Testis (tissue), 3 donors: ENCODE data around the gene ANKRD16. TPM values are rescaled to one million over a fixed set of nuclear protein-coding genes. Genes with fewer than 3 reads are reported as not detected.

Experiments used
- DNase-seq: peaks from one replicate; pipeline ENCODE4 v3.0.0-alpha.2; 2019
- H3K27ac ChIP-seq, 2 donors: fragments of 200-600 bp; sonication (generic); one replicate each; pipeline ENCODE4 v1.5.1; 2019
- H3K27me3 ChIP-seq: fragments of 200-600 bp; sonication (generic); one replicate; pipeline ENCODE4 v1.5.1; 2019
- H3K36me3 ChIP-seq: fragments of 200-600 bp; sonication (generic); one replicate; pipeline ENCODE4 v1.5.1; 2017; ENCODE audit warnings: low read depth; ENCODE audit errors: missing control alignments
- H3K4me1 ChIP-seq: fragments of 200-600 bp; sonication (generic); one replicate; pipeline ENCODE4 v1.5.1; 2019
- H3K4me3 ChIP-seq, 2 donors: fragments of 200-600 bp; sonication (generic); one replicate each; pipeline ENCODE4 v1.5.1; 2017 to 2019
- H3K9me3 ChIP-seq: fragments of 200-600 bp; sonication (generic); one replicate; pipeline ENCODE4 v1.5.1; 2017
- POLR2A ChIP-seq: fragments of 450-650 bp; IDR thresholded peaks from one replicate; pipeline ENCODE4 v1.6.1; 2017; ENCODE audit warnings: antibody characterized with exemption, mild to moderate bottlenecking, moderate library complexity
- WGBS, 2 donors: methylation state at CpG; one replicate each; pipeline ENCODE4 v1.1.5; 2018; 5-methylcytosine and 5-hydroxymethylcytosine counted together
- intact Hi-C: fragments of 100-400 bp; cut with DNase I; formaldehyde crosslinking; loops from one replicate; pipeline ENCODE4 v1.15.1; 2023; ENCODE audit warnings: low total_unique reads
- polyA plus RNA-seq: library from polyadenylated mRNA; stranded (reverse); fragments of 350-450 nt; fragmentation: Illumina TruSeq; extraction: RNeasy Lipid Tissue Mini Kit (QIAGEN cat#74804); gene quantifications from one replicate; pipeline ENCODE4 v1.2.3, GENCODE V29; 2014; ENCODE audit warnings: low read depth, low replicate concordance; ENCODE audit not compliant: insufficient read depth
- total RNA-seq, 2 donors: library from RNA; depleted of rRNA; stranded (reverse); fragments of >200 nt; gene quantifications; one replicate each; pipeline ENCODE4 v1.2.3, GENCODE V29; 2016
- TF ChIP-seq, protein P1 (sequence below), 3 experiments: fragments of 450-650 bp in 2 of 3; fragments of 200-600 bp in 1 of 3; sonication (generic) in 1 of 3; IDR thresholded peaks; one replicate each; pipeline ENCODE4 v1.5.1; 2016 to 2019; ENCODE audit warnings: antibody characterized with exemption in 3 of 3, mild to moderate bottlenecking in 2 of 3, moderate library complexity in 1 of 3

Gene ANKRD16
- total and polyA plus RNA-seq, 3 donors from 2014 or later, result 14.2 to 32.1 (median 30.3) TPM

DNA sequence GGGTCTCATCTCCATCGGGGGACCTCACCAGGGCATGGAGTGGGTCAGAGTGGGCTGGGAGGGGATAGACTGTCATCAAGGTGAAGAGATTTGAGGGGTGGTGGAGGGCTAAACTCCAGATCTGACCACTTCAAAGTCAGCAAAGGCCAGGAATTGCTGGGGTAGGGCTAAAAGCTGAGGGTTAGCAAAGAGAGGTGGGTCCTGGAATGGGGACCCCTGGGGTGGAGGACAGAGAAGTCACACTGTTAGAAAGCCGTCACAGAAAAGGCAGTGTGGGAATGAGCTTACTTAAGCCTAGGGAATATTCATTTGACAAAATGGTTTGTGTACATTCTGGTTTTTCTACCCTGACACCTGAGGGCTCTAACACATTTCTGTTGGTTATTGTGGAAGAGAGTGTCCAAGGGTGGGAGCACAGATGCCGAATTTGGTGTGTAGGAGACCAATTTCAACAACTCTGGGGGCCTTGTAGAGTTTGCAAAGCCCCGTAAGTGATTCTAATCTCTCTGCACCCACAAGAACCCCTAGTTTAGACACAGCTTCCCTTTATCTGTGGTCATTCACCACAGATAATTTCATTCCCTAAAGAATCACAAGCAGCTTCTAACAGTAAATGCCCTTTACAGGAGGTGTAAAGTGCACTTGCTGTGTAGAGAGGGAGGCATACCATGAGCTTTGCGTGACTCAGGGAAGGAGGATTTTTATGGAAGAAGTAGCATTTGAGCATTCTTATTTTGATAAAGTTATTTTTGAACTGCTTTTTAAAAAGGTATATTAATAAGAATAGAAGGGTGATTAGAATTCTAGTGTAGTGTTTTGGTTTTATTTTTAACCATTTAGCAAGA, 6.7 kb upstream of the ANKRD16 start:
- intact Hi-C loops, result no loop called here
- Histone ChIP-seq H3K36me3 (no peaks in the 10 kb centered on the region), H3K4me1 (peaks cover 41% of the 10 kb centered on the region), H3K27ac (peak overlapping the region in 1 of 2 donors; percentile 72), H3K9me3 (no peaks in the 10 kb centered on the region), H3K27me3 (no peaks in the 10 kb centered on the region), H3K4me3 (no peak overlapping the region)
- DNase-seq, result no peak
- TF ChIP-seq, protein P1, sequence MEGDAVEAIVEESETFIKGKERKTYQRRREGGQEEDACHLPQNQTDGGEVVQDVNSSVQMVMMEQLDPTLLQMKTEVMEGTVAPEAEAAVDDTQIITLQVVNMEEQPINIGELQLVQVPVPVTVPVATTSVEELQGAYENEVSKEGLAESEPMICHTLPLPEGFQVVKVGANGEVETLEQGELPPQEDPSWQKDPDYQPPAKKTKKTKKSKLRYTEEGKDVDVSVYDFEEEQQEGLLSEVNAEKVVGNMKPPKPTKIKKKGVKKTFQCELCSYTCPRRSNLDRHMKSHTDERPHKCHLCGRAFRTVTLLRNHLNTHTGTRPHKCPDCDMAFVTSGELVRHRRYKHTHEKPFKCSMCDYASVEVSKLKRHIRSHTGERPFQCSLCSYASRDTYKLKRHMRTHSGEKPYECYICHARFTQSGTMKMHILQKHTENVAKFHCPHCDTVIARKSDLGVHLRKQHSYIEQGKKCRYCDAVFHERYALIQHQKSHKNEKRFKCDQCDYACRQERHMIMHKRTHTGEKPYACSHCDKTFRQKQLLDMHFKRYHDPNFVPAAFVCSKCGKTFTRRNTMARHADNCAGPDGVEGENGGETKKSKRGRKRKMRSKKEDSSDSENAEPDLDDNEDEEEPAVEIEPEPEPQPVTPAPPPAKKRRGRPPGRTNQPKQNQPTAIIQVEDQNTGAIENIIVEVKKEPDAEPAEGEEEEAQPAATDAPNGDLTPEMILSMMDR (IDR thresholded peaks at IDR 0.05), result no peak
- 68 to 69% methylated on average over 5 of the region's 5 CpGs for WGBS, 2 donors

DNA sequence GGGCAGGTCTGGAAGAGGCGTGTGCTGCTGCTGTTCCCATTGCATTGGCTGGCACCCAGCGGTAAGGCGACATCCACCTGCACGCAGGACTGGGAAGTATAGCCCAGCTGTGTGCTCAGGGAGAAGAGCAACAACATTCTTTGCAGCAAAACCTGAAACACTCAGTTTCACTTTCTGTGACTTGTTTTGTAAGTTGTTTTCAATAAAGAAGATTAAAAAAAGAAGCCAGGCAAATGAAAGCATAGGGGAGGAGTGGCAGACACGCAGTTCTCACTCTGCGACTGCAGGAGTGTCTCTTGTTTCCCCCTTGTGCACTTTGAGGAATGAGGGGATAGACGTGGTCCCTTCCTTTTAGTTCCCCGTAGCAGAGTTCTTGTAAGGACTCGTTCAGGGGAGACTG, 6.1 kb upstream of the ANKRD16 start:
- intact Hi-C loops, result no loop called here
- WGBS, 2 donors, result 73 to 85% methylated on average over 9 of the region's 9 CpGs
- H3K4me3 ChIP-seq, result no peak overlapping the region
- no peak for TF ChIP-seq POLR2A
- TF ChIP-seq, protein P1 (IDR thresholded peaks at IDR 0.05), result no peak
- no peaks in the 10 kb centered on the region for H3K9me3 ChIP-seq
- H3K36me3 ChIP-seq, result no peaks in the 10 kb centered on the region
- no peak overlapping the region for H3K27ac ChIP-seq
- DNase-seq, result no peak
- no peaks in the 10 kb centered on the region for H3K27me3 ChIP-seq
- peaks cover 47% of the 10 kb centered on the region for H3K4me1 ChIP-seq

DNA sequence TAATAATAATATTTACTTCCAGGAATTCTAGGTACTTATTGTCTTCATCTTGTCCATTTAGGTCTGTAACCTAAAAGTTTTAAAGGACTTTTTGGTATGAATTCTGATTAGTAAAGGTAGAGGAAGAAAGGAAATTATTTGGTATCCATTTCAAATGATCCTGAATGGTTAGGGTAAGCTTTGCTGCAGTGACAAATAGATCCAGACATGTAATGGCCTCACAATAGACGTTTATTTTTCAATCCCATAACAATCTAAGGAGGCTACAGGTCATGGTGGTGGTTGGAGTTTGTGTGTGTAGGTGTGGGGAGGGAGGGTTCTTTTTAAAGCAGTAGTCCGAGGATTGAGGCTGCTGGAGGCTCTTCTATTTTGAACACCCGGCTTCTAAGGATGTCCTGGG, 5.7 kb upstream of the ANKRD16 start:
- no peaks in the 10 kb centered on the region for H3K9me3 ChIP-seq
- 93 to 97% methylated on average over 3 of the region's 3 CpGs for WGBS, 2 donors
- DNase-seq, result no peak
- no peak overlapping the region for H3K27ac ChIP-seq
- H3K36me3 ChIP-seq, result no peaks in the 10 kb centered on the region
- TF ChIP-seq, protein P1 (IDR thresholded peaks at IDR 0.05), result no peak
- no peak for TF ChIP-seq POLR2A
- no peaks in the 10 kb centered on the region for H3K27me3 ChIP-seq
- peaks cover 47% of the 10 kb centered on the region for H3K4me1 ChIP-seq
- intact Hi-C loops, result no loop called here
- no peak overlapping the region for H3K4me3 ChIP-seq

DNA sequence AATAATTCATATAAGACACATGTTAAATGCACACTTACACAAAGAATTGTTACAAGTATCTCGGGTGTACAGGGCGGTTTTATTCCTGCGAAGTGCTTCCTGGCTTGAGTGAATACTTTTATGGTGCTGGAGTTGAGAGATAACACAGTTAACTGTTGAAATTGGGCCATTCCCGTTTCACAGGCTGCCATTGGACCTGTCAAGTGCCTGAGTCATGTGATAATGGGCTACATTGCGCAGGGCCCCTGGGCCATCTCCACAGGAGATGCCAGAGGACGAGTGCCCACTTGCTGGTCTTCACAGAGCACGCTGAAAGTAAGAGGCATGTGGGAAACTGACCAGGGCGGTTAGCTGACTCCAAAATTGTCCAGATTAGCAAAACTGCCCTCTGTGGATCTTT, 5.2 kb upstream of the ANKRD16 start:
- Histone ChIP-seq H3K27me3 (no peaks in the 10 kb centered on the region), H3K27ac (no peak overlapping the region), H3K36me3 (no peaks in the 10 kb centered on the region), H3K4me3 (no peak overlapping the region), H3K9me3 (no peaks in the 10 kb centered on the region), H3K4me1 (peaks cover 47% of the 10 kb centered on the region)
- intact Hi-C loops, result no loop called here
- WGBS, 2 donors, result 87 to 89% methylated on average over 8 of the region's 8 CpGs
- no peak for TF ChIP-seq POLR2A
- TF ChIP-seq, protein P1 (IDR thresholded peaks at IDR 0.05), result no peak
- no peak for DNase-seq

DNA sequence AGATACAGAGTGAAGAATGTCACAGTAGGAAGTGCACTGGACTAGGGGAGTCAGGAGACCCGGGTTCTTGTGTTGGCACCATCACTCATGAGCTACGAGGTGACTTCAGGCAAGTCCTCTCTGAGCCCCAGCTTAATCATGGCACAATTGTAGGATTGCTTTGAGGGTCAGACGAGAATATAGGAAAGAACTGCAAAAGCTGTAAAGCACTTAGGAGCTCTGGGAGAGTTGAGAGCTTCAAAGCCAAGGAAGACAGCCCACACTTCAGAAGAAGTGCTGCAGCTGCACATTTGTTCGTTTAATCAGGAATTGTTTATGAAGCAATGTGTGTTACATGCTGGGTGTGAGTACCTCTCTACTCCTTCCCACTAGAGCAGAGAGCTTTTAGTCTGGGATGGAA, 4.7 kb upstream of the ANKRD16 start:
- 61 to 72% methylated on average over 4 of the region's 4 CpGs for WGBS, 2 donors
- Histone ChIP-seq H3K36me3 (no peaks in the 10 kb centered on the region), H3K4me3 (no peak overlapping the region), H3K9me3 (no peaks in the 10 kb centered on the region), H3K4me1 (peaks cover 47% of the 10 kb centered on the region), H3K27ac (no peak overlapping the region), H3K27me3 (no peaks in the 10 kb centered on the region)
- intact Hi-C loops, result no loop called here
- no peak for DNase-seq
- no peak for TF ChIP-seq POLR2A
- TF ChIP-seq, protein P1 (IDR thresholded peaks at IDR 0.05), result no peak
